ENCODE measurements around the gene ZNF580. TPM values are rescaled to one million over a fixed set of nuclear protein-coding genes. Genes with fewer than 3 reads are reported as not detected.

Gene ZNF580
- polyA plus RNA-seq, 1 donor (not counting 4 experiments of a cell fraction or from before 2014, with no cell fraction given), result 3.0 TPM

- no peak overlapping the region for H3K27ac ChIP-seq (ENCODE audit: control insufficient read depth, insufficient read depth, low read length)
- H3K9me1 ChIP-seq (ENCODE audit: control insufficient read depth, extremely low read depth, insufficient read depth, low read length), result no peaks in the 10 kb centered on the region
- no peaks in the 10 kb centered on the region for H3K27me3 ChIP-seq (ENCODE audit: control insufficient read depth, extremely low read depth, insufficient read depth, low read length)
- H2AFZ ChIP-seq (ENCODE audit: control insufficient read depth, low read length), result no peak overlapping the region
- H3K9me3 ChIP-seq (ENCODE audit: control insufficient read depth, low read depth, low read length), result no peaks in the 10 kb centered on the region
- H3K4me1 ChIP-seq (ENCODE audit: control insufficient read depth, extremely low read depth, insufficient read depth, low read length), result peaks cover under 1% of the 10 kb centered on the region
- no peaks in the 10 kb centered on the region for H4K20me1 ChIP-seq (ENCODE audit: control insufficient read depth, extremely low read depth, insufficient read depth, low read length)
- no peak overlapping the region for H3K9ac ChIP-seq (ENCODE audit: control insufficient read depth, extremely low read depth, insufficient read depth, low read length)
- H3K36me3 ChIP-seq (ENCODE audit: control insufficient read depth in 2 of 2, extremely low read depth in 1 of 2, insufficient read depth in 2 of 2, low read length in 2 of 2), result peaks cover 5 to 13% of the 10 kb centered on the region in 2 experiments
- H3K4me2 ChIP-seq (ENCODE audit: control insufficient read depth, extremely low read depth, insufficient read depth, low read depth, low read length), result no peak overlapping the region
- TF ChIP-seq CTCF (optimal IDR thresholded peaks at IDR 0.05 in 1 of 3, IDR thresholded peaks at IDR 0.05 in 1 of 3, conservative IDR thresholded peaks at IDR 0.05 in 1 of 3; ENCODE audit: extremely low read depth in 1 of 3, insufficient read depth in 2 of 3, low read length in 3 of 3), result no peak
- TF ChIP-seq EZH2 (IDR thresholded peaks at IDR 0.05; ENCODE audit: low read length), result no peak
- FAIRE-seq (no peak), DNase-seq (ENCODE audit: low read depth, low spot score) (no peak)
- H3K79me2 ChIP-seq (ENCODE audit: control insufficient read depth, insufficient read depth, low read length), result no peaks in the 10 kb centered on the region
- dilution Hi-C loops (cut with MboI; ENCODE audit: extremely low pct_ligation_motif_present, low sequenced_read_pairs), result no loop called here
- no peak overlapping the region for H3K4me3 ChIP-seq (ENCODE audit: control insufficient read depth in 2 of 3, extremely low read depth in 1 of 3, insufficient read depth in 2 of 3, low read depth in 1 of 3, low read length in 3 of 3)
Observed at GRCh38 chr19:55592391-55593090, 48.3 kb upstream of the ZNF580 start.

DNA sequence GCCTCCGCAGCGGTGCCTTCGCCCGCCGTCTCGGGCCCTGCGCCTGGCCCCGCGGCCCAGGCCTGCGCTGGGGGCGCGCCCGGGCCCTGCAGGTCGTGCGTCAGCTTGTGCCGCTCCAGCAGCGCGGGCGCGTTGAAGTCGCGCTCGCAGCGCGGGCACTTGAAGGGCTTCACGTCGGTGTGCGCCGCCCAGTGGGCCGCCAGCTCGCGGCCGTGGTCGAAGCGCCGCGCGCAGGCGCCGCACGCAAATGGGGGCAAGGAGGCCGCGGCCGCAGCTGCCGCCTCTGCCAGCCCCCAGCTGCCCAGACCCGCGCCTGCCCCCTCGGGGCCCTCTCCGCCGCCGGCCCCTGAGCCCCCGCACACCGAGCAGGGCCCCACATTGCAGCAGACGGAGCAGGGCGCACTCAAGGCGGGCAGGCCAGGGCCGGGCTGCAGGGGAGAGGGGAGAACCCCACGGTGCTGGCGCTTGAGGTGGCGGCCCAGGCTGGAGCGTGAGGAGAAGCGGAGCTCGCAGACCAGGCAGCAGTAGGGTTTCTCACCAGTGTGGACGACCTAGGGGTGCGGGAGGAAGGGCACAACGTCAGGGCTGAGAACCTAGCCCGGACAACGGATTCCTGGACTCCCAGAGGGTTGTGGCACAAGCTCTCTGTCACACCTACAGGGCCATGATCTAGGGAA, 47.6 kb upstream of the ZNF580 start:
- no peaks in the 10 kb centered on the region for H3K79me2 ChIP-seq (ENCODE audit: control insufficient read depth, insufficient read depth, low read length)
- no peaks in the 10 kb centered on the region for H3K9me3 ChIP-seq (ENCODE audit: control insufficient read depth, low read depth, low read length)
- no peak overlapping the region for H3K4me2 ChIP-seq (ENCODE audit: control insufficient read depth, extremely low read depth, insufficient read depth, low read depth, low read length)
- no peak overlapping the region for H3K4me3 ChIP-seq (ENCODE audit: control insufficient read depth in 2 of 3, extremely low read depth in 1 of 3, insufficient read depth in 2 of 3, low read depth in 1 of 3, low read length in 3 of 3)
- H3K4me1 ChIP-seq (ENCODE audit: control insufficient read depth, extremely low read depth, insufficient read depth, low read length), result no peaks in the 10 kb centered on the region
- peaks cover 5 to 13% of the 10 kb centered on the region in 2 experiments for H3K36me3 ChIP-seq (ENCODE audit: control insufficient read depth in 2 of 2, extremely low read depth in 1 of 2, insufficient read depth in 2 of 2, low read length in 2 of 2)
- no peak overlapping the region for H3K9ac ChIP-seq (ENCODE audit: control insufficient read depth, extremely low read depth, insufficient read depth, low read length)
- no peak for TF ChIP-seq CTCF (optimal IDR thresholded peaks at IDR 0.05 in 1 of 3, IDR thresholded peaks at IDR 0.05 in 1 of 3, conservative IDR thresholded peaks at IDR 0.05 in 1 of 3; ENCODE audit: extremely low read depth in 1 of 3, insufficient read depth in 2 of 3, low read length in 3 of 3)
- no peaks in the 10 kb centered on the region for H3K27me3 ChIP-seq (ENCODE audit: control insufficient read depth, extremely low read depth, insufficient read depth, low read length)
- H3K9me1 ChIP-seq (ENCODE audit: control insufficient read depth, extremely low read depth, insufficient read depth, low read length), result no peaks in the 10 kb centered on the region
- H4K20me1 ChIP-seq (ENCODE audit: control insufficient read depth, extremely low read depth, insufficient read depth, low read length), result no peaks in the 10 kb centered on the region
- DNase-seq (ENCODE audit: low read depth, low spot score) (no peak), FAIRE-seq (no peak)
- no peak overlapping the region for H2AFZ ChIP-seq (ENCODE audit: control insufficient read depth, low read length)
- dilution Hi-C loops (cut with MboI; ENCODE audit: extremely low pct_ligation_motif_present, low sequenced_read_pairs), result no loop called here
- no peak overlapping the region for H3K27ac ChIP-seq (ENCODE audit: control insufficient read depth, insufficient read depth, low read length)
